Lower leg skin (tissue), 3 donors: ENCODE results near the gene SNX19.
"Not testable (repeated sequence)": the region's sequence is repeated elsewhere in the genome, so short reads cannot be mapped to it uniquely, and the experiment has no call there.

Experiments
- POLR2A ChIP-seq, 2 donors: fragments of 450-650 bp; IDR thresholded peaks; one replicate each; pipeline ENCODE4 v1.6.1; 2016 to 2017; ENCODE audit warnings: antibody characterized with exemption in 2 of 2, mild to moderate bottlenecking in 1 of 2, moderate library complexity in 1 of 2
- TF ChIP-seq, protein P1 (sequence below), 3 donors: fragments of 450-650 bp; IDR thresholded peaks; one replicate each; pipeline ENCODE4 v1.5.1; 2016; ENCODE audit warnings: antibody characterized with exemption in 3 of 3, mild to moderate bottlenecking in 3 of 3, moderate library complexity in 2 of 3

DNA sequence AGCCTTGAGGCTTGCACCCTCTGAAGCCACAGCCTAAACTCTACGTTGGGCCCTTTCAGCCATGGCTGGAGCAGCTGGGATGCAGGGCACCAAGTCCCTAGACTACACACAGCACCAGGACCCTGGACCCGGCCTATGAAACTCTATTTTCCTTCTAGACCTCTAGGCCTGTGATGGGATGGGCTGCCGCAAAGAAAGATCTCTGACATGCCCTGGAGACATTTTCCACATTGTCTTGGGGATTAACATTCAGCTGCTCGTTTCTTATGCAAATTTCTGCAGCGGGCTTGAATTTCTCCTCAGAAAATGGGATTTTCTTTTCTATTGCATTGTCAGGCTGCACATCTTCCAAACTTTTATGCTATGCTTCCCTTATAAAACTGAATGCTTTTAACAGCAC is 4.3 kb upstream of the SNX19 start:
- TF ChIP-seq, protein P1, sequence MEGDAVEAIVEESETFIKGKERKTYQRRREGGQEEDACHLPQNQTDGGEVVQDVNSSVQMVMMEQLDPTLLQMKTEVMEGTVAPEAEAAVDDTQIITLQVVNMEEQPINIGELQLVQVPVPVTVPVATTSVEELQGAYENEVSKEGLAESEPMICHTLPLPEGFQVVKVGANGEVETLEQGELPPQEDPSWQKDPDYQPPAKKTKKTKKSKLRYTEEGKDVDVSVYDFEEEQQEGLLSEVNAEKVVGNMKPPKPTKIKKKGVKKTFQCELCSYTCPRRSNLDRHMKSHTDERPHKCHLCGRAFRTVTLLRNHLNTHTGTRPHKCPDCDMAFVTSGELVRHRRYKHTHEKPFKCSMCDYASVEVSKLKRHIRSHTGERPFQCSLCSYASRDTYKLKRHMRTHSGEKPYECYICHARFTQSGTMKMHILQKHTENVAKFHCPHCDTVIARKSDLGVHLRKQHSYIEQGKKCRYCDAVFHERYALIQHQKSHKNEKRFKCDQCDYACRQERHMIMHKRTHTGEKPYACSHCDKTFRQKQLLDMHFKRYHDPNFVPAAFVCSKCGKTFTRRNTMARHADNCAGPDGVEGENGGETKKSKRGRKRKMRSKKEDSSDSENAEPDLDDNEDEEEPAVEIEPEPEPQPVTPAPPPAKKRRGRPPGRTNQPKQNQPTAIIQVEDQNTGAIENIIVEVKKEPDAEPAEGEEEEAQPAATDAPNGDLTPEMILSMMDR (IDR thresholded peaks at IDR 0.05) = not testable (repeated sequence)
- not testable (repeated sequence) for TF ChIP-seq POLR2A (IDR thresholded peaks at IDR 0.05)
